HepG2 (cell line): ENCODE data around the gene NMUR2. TPM values are rescaled to one million over a fixed set of nuclear protein-coding genes. Genes with fewer than 3 reads are reported as not detected.

Experiments
- ATAC-seq: fragments of 200-7000 bp; cut with Tn5 transposase; 3 replicates; pipeline ENCODE4 v1.9.1; 2020; ENCODE audit warnings: mild to moderate bottlenecking, moderate library complexity
- BruUV-seq: library from RNA; stranded (reverse); fragments of 400-500 nt; replicated peaks from 2 replicates; lab custom pipeline; 2021; lab: Mats Ljungman, UMichigan
- CTCF ChIA-PET: fragments of 300-600 bp; formaldehyde crosslinking; extraction: SDS; loops from one replicate; lab custom pipeline; 2021; ENCODE audit warnings: low total read pairs, inconsistent platforms, low intra/inter-chr PET ratio; lab: Yijun Ruan, JAX
- POLR2A ChIA-PET: fragments of 350-600 bp; sonication (Branson Sonifier 250); formaldehyde crosslinking; loops from one replicate; lab custom pipeline; 2020; ENCODE audit warnings: antibody characterized with exemption, inconsistent platforms; lab: Yijun Ruan, JAX
- DNase-seq: peaks from one replicate; pipeline ENCODE4 v3.0.0-alpha.2; 2015; ENCODE audit warnings: low spot score
- FAIRE-seq: peaks from 3 replicates; lab custom pipeline; 2011; peaks lifted over from hg19 to GRCh38; lab: Jason Lieb, UNC
- H2AFZ ChIP-seq: one replicate; pipeline ENCODE4 v1.6.1; 2011; ENCODE audit warnings: low read length, inconsistent platforms
- H3K27ac ChIP-seq: fragments of 300-600 bp; 3 replicates; pipeline ENCODE4 v1.8.0; 2011; ENCODE audit warnings: mixed run types, mild to moderate bottlenecking, mixed read lengths, low read length, inconsistent platforms; ENCODE audit not compliant: insufficient read depth; ENCODE audit errors: extremely low read length
- H3K27me3 ChIP-seq, 2 experiments: fragments of 200-600 bp in 1 of 2; 2 replicates in 1 of 2; 3 replicates in 1 of 2; pipeline versions ENCODE4 v1.6.0 to v1.8.0; 2011; ENCODE audit warnings: low read length in 2 of 2, mild to moderate bottlenecking in 2 of 2, moderate library complexity in 2 of 2, inconsistent platforms in 1 of 2; ENCODE audit not compliant: insufficient read depth in 2 of 2, control insufficient read depth in 1 of 2
- H3K36me3 ChIP-seq, 2 experiments: fragments of 200-600 bp in 1 of 2; replicated peaks in 1 of 2; 2 replicates in 1 of 2; 3 replicates in 1 of 2; pipeline versions ENCODE4 v1.5.1 to v1.8.0; 2011; ENCODE audit warnings: low read length in 2 of 2, inconsistent platforms in 1 of 2; ENCODE audit not compliant: insufficient read depth in 2 of 2, control insufficient read depth in 1 of 2
- H3K4me1 ChIP-seq: 2 replicates; pipeline ENCODE4 v1.5.1; 2012; ENCODE audit warnings: low read length, inconsistent platforms; ENCODE audit not compliant: insufficient read depth
- H3K4me2 ChIP-seq: 2 replicates; pipeline ENCODE4 v1.6.0; 2011; ENCODE audit warnings: low read depth, low read length, inconsistent platforms
- H3K4me3 ChIP-seq, 3 experiments: fragments of 200-600 bp in 1 of 3; sonication (generic), shearing (Covaris generic) in 1 of 3; replicated peaks in 1 of 3; 2 replicates each; pipeline ENCODE4 v1.5.1; 2011 to 2016; ENCODE audit warnings: low read length in 3 of 3, inconsistent platforms in 2 of 3, low read depth in 2 of 3, mild to moderate bottlenecking in 2 of 3, control low read depth in 1 of 3, mixed read lengths in 1 of 3; ENCODE audit not compliant: insufficient read depth in 1 of 3
- H3K79me2 ChIP-seq: one replicate; pipeline ENCODE4 v1.6.1; 2011; ENCODE audit warnings: low read length, inconsistent platforms; ENCODE audit not compliant: insufficient read depth
- H3K9ac ChIP-seq: 2 replicates; pipeline ENCODE4 v1.6.0; 2011; ENCODE audit warnings: mild to moderate bottlenecking, low read depth, low read length, inconsistent platforms; ENCODE audit not compliant: insufficient read depth
- H3K9me3 ChIP-seq: 2 replicates; pipeline ENCODE4 v1.5.1; 2012; ENCODE audit warnings: mild to moderate bottlenecking, low read length
- H4K20me1 ChIP-seq: 2 replicates; pipeline ENCODE4 v1.6.0; 2011; ENCODE audit warnings: inconsistent platforms, mild to moderate bottlenecking, low read length, moderate library complexity; ENCODE audit not compliant: insufficient read depth
- CERS6 ChIP-seq: sonication (generic); formaldehyde crosslinking; IDR thresholded peaks from 2 replicates; pipeline ENCODE4 v1.5.0; 2020; ENCODE audit warnings: missing genetic modification reagents
- CREM ChIP-seq, 2 experiments: sonication (generic) in 1 of 2; formaldehyde crosslinking in 1 of 2; IDR thresholded peaks; 2 replicates each; pipeline versions ENCODE4 v1.4.0 to v1.6.1; 2016 to 2020; ENCODE audit warnings: antibody characterized with exemption in 1 of 2, mild to moderate bottlenecking in 1 of 2, missing genetic modification reagents in 1 of 2
- EHMT2 ChIP-seq: fragments of 200-600 bp; sonication (generic); IDR thresholded peaks from 2 replicates; pipeline ENCODE4 v1.7.0; 2017; ENCODE audit warnings: antibody characterized with exemption, low read depth, low read length, borderline replicate concordance
- PITX1 ChIP-seq: sonication (generic); formaldehyde crosslinking; IDR thresholded peaks from 2 replicates; pipeline ENCODE4 v1.5.1; 2020; ENCODE audit warnings: mild to moderate bottlenecking, missing genetic modification reagents
- PRPF4 ChIP-seq: fragments of 200-400 bp; formaldehyde crosslinking; IDR thresholded peaks from 2 replicates; pipeline ENCODE4 v1.6.1; 2016; ENCODE audit warnings: low read length, low read depth; ENCODE audit not compliant: poor library complexity, severe bottlenecking
- RARA ChIP-seq: IDR thresholded peaks from 2 replicates; pipeline ENCODE4 v1.6.1; 2016; ENCODE audit warnings: missing genetic modification reagents, missing compliant biosample characterization
- REPIN1 ChIP-seq: sonication (generic); formaldehyde crosslinking; IDR thresholded peaks from 2 replicates; pipeline ENCODE4 v1.8.0; 2022; ENCODE audit warnings: missing genetic modification reagents, low read depth, mild to moderate bottlenecking, borderline replicate concordance
- RNF219 ChIP-seq: sonication (generic); formaldehyde crosslinking; IDR thresholded peaks from 2 replicates; pipeline ENCODE4 v1.5.0; 2020; ENCODE audit warnings: mild to moderate bottlenecking, missing genetic modification reagents
- SIX4 ChIP-seq: sonication (generic); formaldehyde crosslinking; IDR thresholded peaks from 2 replicates; pipeline ENCODE4 v1.4.0; 2020; ENCODE audit warnings: missing genetic modification reagents
- SRF ChIP-seq: IDR thresholded peaks from 2 replicates; pipeline ENCODE4 v1.6.1; 2011; ENCODE audit warnings: mild to moderate bottlenecking, low read depth, low read length, moderate library complexity
- TEAD2 ChIP-seq: sonication (generic); formaldehyde crosslinking; IDR thresholded peaks from 2 replicates; pipeline ENCODE4 v1.9.0; 2021; ENCODE audit warnings: missing genetic modification reagents
- ZBTB7A ChIP-seq: sonication (generic); formaldehyde crosslinking; IDR thresholded peaks from 2 replicates; pipeline ENCODE4 v1.8.0; 2022; ENCODE audit warnings: mild to moderate bottlenecking, missing genetic modification reagents
- ZC3H4 ChIP-seq: sonication (generic); formaldehyde crosslinking; IDR thresholded peaks from 2 replicates; pipeline ENCODE4 v1.4.0; 2020; ENCODE audit warnings: missing genetic modification reagents, borderline replicate concordance
- ZFYVE20 ChIP-seq: sonication (generic); formaldehyde crosslinking; IDR thresholded peaks from 2 replicates; pipeline ENCODE4 v1.8.0; 2023; ENCODE audit warnings: low read depth, mild to moderate bottlenecking, moderate library complexity, missing genetic modification reagents, borderline replicate concordance
- ZNF138 ChIP-seq: sonication (generic); formaldehyde crosslinking; IDR thresholded peaks from 2 replicates; pipeline ENCODE4 v1.5.0; 2020; ENCODE audit warnings: mild to moderate bottlenecking, low read depth, missing genetic modification reagents
- ZNF180 ChIP-seq: sonication (generic); formaldehyde crosslinking; IDR thresholded peaks from 2 replicates; pipeline ENCODE4 v1.4.0; 2020; ENCODE audit warnings: low read depth, missing genetic modification reagents, borderline replicate concordance
- ZNF33B ChIP-seq: sonication (generic); formaldehyde crosslinking; IDR thresholded peaks from 2 replicates; pipeline ENCODE4 v1.5.1; 2020; ENCODE audit warnings: mild to moderate bottlenecking, missing genetic modification reagents
- ZNF576 ChIP-seq: sonication (generic); formaldehyde crosslinking; IDR thresholded peaks from 2 replicates; pipeline ENCODE4 v1.4.0; 2020; ENCODE audit warnings: mild to moderate bottlenecking, missing genetic modification reagents
- ZNF816 ChIP-seq: sonication (generic); formaldehyde crosslinking; IDR thresholded peaks from 2 replicates; pipeline ENCODE4 v1.8.0; 2022; ENCODE audit warnings: missing genetic modification reagents, mild to moderate bottlenecking, borderline replicate concordance
- WGBS: methylation state at CpG from one replicate; pipeline ENCODE4 v1.1.6; 2017; ENCODE audit warnings: low lambda C conversion rate; 5-methylcytosine and 5-hydroxymethylcytosine counted together
- in situ Hi-C: cut with HindIII; loops from 2 replicates; pipeline ENCODE4 v1.10.0; 2017; ENCODE audit warnings: low pct_unique_long_range_greater_than_20kb; ENCODE audit not compliant: extremely low pct_ligation_motif_present
- intact Hi-C: fragments of 100-400 bp; cut with micrococcal nuclease; formaldehyde crosslinking; loops from one replicate; pipeline ENCODE4 v1.10.0; 2022; ENCODE audit not compliant: unreplicated experiment
- polyA plus RNA-seq, 8 experiments: library from polyadenylated mRNA; depleted of rRNA in 3 of 8; stranded (reverse) in 7 of 8; unstranded in 1 of 8; fragments of >200 nt; fragmentation: Illumina TruSeq in 4 of 8; extraction: Trizol in 4 of 8; gene quantifications; 2 replicates each; pipeline versions ENCODE4 v1.2.1 to v1.2.3, GENCODE V29; 2011 to 2016; ENCODE audit warnings: low read depth in 4 of 8, missing spikeins in 1 of 8, mixed read lengths in 1 of 8; ENCODE audit not compliant: insufficient read depth in 1 of 8
- total RNA-seq, 5 experiments: library from RNA; depleted of rRNA; stranded (reverse); fragments of >200 nt; fragmentation: Illumina TruSeq; extraction: Trizol; gene quantifications; 2 replicates each; pipeline ENCODE4 v1.2.3, GENCODE V29; 2016; ENCODE audit warnings: low read depth in 1 of 5

Gene NMUR2
- total and polyA plus RNA-seq, 2 of the 13 experiments (the other 11 are each of a cell fraction or from before 2014, with no cell fraction given) = not detected

GRCh38 chr5:152355061-152355460 lies 50.0 kb downstream of the NMUR2 start (continued):
- no peak for TF ChIP-seq RNF219 (CRISPR knock-in tag)
- TF ChIP-seq PRPF4 = no peak
- TF ChIP-seq ZNF816 = no peak
- TF ChIP-seq TEAD2 = no peak
- TF ChIP-seq, all 625 proteins: peak for 0

DNA sequence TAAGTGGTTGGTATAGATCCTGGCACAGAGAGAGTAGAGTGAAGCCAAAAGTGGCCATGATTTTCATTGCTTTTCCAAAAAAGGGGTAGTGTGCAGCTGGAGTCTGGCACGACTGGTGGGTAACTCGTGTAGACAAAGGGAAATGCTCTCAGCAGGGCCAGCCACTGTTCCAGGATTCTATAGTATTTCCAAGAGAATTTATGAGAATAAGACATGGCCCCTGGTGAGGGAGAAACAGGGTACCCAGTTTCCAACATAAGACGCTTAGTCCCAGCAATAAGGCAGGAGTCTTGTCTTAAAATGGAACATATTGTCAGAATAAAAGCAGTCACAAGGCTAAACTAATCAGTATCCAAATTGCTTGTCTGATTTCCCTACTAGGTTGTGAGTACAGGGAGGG lies 52.1 kb downstream of the NMUR2 start:
- no peaks in the 10 kb centered on the region; a peak in 2 of 5 replicates for H3K27me3 ChIP-seq
- WGBS = 4% methylated on average over 3 of the region's 3 CpGs
- H3K4me3 ChIP-seq = no peak overlapping the region
- H3K4me1 ChIP-seq = peaks cover 7% of the 10 kb centered on the region; the same call in 1 of the 2 replicates
- ATAC-seq (no peak), FAIRE-seq (no peak), DNase-seq (no peak)
- no peak overlapping the region for H2AFZ ChIP-seq
- in situ Hi-C loops = no loop called here
- no peaks in the 10 kb centered on the region for H3K36me3 ChIP-seq
- intact Hi-C loops = no loop called here
- no peaks in the 10 kb centered on the region for H3K79me2 ChIP-seq
- no peak overlapping the region for H3K4me2 ChIP-seq
- no peaks in the 10 kb centered on the region for H3K9me3 ChIP-seq
- ChIA-PET POLR2A (no interaction called here), CTCF (no interaction called here)
- TF ChIP-seq ZFYVE20 (CRISPR knock-in tag) = no peak
- TF ChIP-seq CERS6 (CRISPR knock-in tag) = no peak
- TF ChIP-seq CREM (IDR thresholded peaks at IDR 0.05) = no peak
- TF ChIP-seq CREM (CRISPR knock-in tag; IDR thresholded peaks at IDR 0.05) = no peak
- no peak for TF ChIP-seq ZBTB7A (CRISPR knock-in tag)
- TF ChIP-seq SRF = no peak
- no peak for TF ChIP-seq ZNF180 (CRISPR knock-in tag)
- no peak for TF ChIP-seq RARA
- TF ChIP-seq ZNF576 (CRISPR knock-in tag) = no peak
- TF ChIP-seq REPIN1 (CRISPR knock-in tag) = no peak
- TF ChIP-seq SIX4 (CRISPR knock-in tag) = no peak
- TF ChIP-seq ZC3H4 (CRISPR knock-in tag) = no peak
- no peak for TF ChIP-seq ZNF138 (CRISPR knock-in tag)
- TF ChIP-seq EHMT2 = no peak
- TF ChIP-seq ZNF33B (CRISPR knock-in tag) = no peak
- TF ChIP-seq PITX1 (CRISPR knock-in tag) = no peak
- H4K20me1 ChIP-seq = no peaks in the 10 kb centered on the region
- no peak overlapping the region for H3K9ac ChIP-seq
- no peak overlapping the region for H3K27ac ChIP-seq
- BruUV-seq = no TSS peak
